NCI-H345 (cell line): ENCODE measurements around the gene POR.
A peak's percentile ranks its signal among the peaks of the same experiment; 100 is the strongest.

Experiments
- DNase-seq: peaks from one replicate; lab custom pipeline; 2025; lab: John Stamatoyannopoulos, UW

Gene POR

DNA sequence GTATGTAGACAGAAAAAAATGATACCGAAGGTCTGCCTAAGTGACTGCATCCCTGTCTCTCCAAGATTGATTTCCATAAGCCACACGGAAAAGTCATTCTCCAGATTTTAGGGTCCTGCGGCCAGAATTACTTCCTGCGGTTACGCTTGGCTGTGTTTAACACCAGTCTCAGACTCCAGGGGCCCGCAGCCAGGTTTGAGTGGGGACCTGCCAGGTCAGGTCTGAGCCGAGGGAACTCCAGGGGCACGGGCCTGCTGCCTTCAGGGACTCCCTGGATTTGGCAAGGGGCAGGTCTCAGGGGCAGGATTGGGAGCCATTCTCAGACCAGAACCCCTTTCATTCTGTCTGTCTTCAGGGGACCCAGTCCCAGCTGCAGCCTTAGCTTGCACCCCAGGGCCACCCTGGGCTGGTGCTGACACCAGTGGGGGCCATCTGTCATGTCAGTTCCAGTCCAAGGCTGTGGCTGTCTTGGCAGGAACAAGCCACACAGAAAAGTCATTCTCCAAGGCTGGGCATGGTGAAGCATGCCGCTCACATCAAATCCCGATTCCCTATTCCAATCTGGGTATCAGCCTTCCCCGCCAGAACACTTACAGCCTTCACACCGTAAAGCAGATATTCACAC, 40.5 kb downstream of the POR start:
- DNase-seq, result no peak

DNA sequence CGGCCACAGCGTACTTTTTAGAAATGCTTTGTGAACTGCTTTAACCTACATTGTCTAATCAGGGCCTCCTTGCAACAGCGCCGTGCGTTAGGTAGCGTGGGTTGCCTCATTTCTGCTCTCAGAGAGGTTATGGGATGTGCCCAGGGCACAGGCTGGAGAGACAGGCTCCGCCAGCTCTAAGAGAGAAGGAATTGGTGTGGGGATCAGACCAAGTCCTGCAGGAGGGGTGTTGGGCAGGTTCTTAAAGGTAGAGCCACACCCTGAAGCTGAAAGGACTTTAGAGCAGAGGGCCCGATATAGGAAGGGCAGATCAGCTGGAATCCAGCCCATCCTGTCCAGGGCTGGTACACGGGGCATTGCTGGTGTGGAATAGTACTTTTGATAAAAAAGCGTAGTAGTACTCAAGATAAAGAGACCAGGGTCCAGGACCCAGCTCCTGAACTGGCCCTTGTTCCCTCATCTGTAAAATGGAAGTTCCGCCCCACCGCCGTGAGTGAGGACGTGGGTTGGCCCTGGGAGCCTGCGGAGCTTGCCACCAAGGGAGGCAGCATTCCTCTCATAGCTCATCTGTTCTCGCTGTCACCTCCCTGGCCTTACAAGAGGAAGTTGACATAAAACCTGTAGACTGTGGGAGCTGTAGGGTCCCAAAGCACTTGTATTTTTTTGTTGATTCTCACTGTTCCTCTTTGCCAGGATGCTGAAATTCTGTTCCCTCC, 42.2 kb downstream of the POR start:
- DNase-seq, result no peak

DNA sequence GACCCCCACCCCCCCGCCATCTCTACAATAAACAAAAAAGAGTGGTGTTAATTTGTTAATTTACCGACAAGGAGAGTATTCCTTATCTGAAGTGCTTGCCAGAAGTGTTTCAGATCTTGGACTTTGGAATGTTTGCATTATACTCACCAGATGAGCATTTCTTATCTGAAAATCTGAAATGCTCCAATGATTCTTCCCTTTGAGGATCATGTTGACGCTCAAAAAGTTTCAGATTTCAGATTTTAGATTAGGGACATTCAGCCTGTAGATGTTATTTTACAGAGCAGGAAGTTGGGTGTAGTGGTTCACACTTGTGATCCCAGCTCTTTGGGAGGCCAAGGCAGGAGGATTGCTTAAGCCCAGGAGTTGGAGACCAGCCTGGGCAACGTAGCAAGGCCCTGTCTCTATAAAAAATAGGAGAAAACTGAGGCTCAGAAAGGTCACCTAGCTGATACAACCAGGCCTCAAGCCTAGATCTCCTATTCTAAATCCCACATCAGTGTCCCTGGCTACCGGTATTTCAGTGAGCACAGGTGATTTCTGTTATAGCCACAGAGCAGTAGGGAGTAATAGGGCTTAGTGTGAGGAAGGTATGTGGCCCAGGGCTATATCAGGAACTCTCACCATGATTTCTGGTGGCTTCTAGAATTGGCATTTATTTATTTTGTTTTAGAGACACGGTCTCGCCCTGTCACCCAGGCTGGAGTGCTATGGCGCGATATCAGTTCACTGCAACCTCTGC, 44.0 kb downstream of the POR start:
- DNase-seq, result no peak

DNA sequence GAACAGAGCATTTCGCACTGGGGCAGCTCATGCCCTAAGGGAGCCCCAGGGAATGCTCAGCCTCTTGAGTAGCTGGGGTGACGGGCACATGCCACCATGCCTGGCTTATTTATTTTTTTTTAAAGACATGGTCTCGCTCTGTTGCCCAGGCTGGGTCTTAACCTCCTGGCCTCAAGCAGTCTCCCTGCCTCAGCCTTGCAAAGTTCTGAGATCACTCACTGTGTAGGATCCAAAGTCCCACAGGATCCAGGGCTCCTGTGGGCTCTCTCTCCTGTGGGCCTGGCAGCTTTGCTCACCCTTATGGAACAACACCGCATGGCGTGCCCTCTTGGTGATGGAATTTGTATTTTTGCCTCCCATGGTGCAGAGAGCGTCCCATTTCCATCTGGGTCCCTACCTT, 45.4 kb downstream of the POR start:
- DNase-seq, result no peak

DNA sequence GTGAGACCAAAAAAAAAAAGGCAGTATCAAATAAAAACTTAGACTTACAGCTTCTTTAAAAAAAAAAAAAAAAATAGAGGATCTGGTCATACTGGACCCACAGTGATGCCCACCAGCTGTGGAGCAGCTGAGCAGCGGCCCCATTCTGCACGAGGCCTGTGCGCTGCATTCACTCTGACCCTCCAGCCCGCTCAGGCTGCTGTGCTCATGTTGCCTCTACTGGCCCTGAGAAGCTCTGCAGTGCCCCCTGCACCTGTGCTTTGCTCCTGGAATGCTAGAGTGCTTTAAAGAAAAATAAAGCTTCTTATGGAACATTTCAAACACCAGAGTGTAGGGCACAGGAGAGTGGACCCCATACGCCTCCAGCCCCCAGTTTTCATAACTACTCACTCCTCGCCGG, 46.3 kb downstream of the POR start:
- DNase-seq, result no peak

DNA sequence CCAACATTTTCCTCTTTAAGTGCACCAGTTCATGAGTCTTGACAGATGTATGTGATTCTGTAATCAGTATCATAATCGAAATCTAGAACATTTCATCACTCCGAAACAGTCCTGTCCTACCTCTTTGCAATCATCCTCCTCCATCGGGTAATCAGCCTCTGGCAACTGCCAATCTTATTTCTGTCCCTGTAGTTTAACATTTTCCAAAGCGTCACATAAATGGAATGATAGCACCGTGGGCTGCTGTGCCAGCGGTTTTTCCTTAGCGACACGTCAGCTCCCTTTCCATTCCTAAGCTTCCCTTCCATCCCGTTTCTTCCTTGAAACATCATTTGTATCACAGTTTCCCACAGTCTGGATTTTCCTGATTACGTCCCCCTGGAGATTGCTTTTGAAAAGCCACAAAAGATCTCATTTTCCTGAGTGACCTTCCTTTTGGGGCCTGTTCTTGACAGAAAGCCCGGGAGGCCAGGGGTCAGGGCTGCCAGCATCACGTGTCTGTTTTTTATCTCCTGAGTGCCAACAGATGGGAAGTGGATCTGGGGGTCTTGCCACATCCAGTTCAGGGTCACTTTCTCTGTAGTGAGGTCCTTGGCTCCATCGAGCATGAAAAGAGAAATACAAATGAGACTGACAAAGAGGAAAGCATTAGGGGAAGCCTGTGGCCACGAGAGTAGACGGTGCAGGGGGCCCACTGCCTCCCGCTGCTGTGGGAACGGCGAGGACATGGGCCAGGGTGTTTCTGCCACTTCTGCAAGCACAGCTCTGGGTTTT, 47.8 kb downstream of the POR start:
- no peak for DNase-seq

DNA sequence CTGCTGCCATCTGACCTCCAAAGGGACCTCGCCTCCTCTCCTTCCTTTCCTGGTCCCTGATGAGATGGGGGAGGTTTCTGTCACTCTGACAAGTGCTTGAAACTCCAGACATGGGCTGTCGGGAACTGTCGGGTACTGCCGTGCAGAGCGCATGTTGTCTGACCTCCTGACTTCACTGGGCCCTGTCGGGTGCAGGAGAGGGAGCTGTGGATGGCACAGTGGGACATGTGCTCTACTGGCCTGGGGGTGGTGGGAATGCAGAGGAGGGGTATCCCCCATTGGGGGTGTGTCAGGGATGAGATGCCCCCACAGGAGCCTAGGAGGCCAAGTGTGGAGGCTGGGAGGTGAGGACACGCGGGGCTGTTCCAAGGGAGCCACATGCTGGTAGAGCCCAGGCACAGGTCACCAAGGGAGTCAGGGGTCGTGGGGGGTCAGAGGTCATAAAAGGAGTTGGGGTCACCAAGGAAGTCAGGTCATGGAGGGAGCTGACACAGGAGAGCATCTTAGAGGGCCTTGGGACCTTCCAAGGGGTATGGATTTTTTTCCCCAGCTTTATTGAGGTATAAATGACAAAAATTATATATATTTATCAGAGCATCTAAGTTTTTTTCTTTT, 48.5 kb downstream of the POR start:
- no peak for DNase-seq

DNA sequence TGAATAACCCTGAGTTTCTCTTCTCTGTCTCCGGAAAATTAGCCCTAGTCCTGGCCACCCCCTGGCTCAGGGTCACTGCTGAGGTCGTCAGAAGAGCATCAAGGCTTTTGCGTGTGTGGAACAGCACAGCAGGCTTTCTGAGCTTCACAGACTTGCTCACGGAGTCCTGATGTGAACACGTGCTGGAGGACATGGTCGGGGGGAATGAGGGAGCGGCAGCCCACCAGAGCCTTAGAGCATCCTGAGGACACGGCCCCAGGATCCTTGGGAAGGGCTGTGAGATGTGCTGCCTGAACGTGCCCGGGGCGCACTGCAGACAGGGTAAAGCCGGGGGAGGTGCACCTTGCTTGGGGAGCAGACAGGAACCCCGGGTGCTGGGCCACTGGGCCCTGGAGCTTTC, 50.7 kb downstream of the POR start:
- no peak for DNase-seq

DNA sequence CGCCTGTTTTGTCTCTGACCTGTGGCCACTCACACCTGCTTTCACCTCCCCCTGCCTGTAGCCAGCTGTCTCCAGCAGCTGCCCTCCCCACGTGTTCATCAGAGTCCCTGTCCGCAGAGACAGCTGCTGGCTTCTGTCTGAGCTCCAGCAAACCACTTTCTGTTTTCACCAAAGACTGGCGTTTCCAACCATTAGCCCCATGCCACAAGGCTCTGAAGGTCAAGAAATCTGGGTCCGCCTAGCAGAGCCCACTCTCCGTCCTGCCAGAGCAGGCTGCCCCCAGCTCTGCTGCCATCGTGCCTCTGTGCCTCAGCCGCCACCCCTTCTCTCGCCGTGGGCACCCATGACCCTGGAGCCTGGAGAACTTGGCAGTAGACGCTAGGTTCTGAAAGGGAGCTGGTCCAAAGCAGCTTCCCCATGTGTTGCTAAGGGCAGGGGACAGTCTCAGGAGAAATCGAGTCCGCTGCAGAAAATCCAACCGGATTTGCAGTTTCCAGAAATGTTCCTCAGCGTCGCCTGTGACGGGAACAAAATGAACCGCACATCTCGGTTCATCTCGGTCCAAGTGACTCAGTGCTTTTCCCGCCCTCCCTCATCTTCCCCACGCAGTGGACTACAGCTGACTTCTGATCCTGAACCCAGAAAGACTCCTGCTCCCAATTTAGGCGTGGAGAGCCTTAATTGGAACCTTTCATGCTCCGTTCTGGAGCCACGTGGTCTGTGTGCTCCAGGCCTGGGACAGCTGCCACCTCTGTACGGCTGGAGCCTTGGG, 51.4 kb downstream of the POR start:
- DNase-seq, result peak; percentile 48

DNA sequence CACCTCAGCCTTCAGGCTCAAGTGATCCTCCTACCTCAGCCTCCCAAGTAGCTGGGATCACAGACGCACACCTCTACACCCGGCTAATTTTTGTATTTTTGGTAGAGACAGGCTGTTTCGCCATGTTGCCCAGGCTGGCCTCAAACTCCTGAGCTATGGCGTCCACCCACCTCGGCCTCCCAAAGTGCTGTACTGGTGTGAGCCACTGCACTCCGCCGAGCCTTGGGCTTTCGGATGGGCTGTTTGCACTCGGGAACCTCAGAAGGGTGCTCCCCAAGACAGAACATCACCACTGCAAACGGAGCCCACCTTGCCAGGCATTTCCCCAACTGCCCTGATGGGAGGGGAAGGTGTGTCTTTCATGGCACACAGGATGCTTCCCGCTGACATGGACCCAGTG, 52.1 kb downstream of the POR start:
- DNase-seq, result no peak

DNA sequence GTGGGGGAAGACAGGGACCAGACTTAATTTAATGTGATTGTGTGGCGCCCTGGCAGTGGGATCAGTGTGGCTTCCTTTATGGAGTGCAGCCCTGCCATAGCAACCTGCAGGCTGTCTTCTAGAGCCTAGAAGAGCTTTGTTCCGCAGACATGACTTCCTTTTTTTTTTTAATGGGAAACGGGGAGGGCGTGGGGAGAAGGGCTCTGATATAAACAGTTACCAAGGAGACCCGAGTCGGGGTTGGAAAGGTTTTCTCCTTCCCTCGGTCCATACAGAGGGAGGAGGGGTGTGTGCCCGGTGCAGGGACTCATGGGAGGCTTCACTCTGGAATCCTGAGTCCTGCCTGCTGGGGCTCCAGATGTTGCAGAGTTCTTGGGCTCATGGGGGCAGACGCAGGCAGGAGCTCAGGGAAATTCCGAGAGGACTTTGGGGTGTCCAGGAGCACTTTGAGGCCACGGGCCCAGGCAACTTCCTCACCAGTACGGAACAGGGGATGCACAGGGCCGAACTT, 52.6 kb downstream of the POR start:
- no peak for DNase-seq

DNA sequence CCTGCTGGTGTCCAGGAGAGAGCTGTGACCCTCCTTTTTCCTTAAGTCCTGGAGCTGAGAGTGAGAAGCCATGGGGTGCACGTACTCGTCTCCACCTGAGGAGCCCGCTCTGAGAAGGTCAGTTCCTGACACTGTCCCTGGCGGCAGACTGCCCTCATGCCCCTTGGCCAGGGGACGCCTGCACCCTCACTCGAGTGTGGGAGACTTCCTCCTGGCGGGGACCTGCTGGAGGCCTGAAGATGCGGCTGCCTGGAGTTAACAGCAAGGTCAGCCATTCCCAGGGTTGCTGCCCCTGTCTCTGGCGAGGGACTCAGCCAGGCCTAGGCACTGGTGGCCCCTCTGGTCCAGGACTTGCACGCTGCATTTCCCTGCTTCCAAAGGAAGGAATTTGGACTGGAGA, 53.1 kb downstream of the POR start:
- DNase-seq, result no peak

DNA sequence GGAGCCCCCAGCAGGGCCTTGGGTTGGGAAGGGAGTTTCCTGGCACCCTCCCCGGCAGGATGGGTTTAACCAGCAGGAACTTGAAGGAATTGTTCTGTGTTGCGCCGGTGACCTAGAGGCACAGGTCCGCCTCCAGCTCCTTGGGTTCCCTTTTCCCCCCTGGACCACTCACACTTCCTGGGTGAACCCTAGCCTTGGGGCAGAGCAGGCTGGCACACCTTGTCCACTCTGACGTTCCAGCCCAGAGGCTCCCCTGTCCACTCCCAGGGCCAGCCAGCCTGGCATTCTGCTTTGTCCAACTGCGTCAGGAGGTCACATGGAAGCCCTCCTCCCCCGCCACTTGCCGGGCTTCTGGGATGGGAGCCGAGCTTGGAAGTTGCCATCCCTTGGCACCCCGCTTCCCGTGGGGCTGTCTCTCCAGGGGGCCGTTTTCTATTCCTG, 53.6 kb downstream of the POR start:
- no peak for DNase-seq

DNA sequence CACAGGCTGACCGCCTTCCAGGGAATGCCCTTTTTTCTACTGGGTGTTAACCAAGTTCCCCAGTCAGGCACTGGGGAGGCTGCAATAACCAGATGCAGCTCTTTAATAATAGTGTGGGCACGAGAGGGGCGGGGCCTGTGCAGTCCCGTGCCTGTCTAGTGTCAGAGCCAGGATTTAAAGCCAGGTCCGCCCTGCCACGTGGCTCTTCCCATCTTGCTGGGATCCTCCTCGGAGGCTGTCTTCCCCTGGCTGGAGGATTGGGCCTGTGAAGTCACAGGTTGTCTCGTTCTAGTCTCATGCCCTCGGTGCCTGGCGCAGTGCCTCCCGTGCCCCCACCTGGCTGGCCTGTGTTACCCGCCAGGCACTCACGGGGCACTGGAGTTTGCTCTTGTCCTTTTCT, 54.2 kb downstream of the POR start:
- DNase-seq, result no peak

DNA sequence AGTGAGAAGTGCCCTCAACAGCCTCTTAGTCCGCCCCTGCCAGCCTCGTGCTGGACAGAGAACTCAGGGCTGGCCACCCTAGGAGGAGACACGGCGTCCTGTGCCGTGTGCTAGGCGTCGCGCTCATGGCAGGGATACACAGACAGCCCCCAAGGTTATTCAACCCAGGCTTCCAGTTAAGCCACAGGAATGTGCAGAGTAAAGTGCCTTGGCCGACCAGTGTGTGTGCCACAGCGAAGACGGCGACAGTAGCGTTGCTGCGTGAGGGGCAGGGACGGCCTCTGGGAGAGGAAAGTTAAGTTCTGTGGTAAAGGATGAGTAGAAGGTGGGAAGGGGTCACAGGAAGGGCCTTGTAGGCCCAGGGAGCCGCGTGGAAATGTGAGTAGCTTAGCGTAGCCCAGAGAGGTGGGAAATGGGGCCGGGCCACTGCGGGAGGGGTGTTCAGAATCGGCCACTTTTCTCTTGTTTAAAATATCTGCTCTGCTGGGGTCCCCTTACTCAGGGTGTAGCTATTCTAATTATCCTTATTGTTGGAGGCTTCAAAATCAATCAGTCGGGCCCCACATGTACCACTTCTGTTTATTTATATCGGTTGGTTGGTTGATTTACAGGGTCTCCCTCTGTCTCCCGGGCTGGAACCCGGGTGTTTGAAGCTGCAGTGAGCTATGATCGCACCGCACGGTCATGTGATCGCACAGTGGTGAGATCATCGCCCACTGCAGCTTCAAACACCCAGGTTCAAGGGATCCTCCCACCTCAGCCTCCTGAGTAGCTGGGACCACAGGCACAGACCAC, 54.9 kb downstream of the POR start:
- no peak for DNase-seq

DNA sequence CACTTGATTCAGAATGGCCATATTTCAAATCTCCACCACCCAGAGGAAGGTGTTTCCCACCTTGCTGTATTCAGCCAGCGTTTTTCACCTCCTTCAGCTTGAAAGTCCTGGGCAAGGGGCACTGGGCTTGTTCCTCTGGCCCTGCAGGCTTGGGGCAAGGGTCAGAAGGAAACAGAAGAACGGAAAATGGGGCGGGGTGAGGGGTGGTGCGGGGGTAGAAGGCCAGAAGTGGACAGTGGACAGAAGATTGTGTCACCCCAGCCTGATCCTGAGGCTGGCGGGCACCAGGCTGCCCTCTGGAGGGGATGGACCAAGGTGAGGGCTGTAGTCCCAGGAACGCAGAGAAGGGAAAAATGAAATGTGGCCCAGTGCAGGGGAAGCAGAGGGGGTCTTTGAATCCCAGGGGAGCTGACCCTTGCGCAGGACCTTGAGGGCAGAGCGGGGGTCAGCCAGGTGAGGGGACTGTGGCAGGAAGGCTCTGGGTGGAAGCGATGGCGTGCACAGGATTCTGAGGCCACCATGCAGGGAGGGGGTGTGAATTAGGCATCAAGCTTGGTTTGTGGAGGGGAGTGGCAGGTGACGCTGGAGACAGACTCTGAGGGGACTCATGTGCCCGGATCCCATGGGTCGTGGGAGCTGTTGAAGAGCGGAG, 56.5 kb downstream of the POR start:
- DNase-seq, result no peak

DNA sequence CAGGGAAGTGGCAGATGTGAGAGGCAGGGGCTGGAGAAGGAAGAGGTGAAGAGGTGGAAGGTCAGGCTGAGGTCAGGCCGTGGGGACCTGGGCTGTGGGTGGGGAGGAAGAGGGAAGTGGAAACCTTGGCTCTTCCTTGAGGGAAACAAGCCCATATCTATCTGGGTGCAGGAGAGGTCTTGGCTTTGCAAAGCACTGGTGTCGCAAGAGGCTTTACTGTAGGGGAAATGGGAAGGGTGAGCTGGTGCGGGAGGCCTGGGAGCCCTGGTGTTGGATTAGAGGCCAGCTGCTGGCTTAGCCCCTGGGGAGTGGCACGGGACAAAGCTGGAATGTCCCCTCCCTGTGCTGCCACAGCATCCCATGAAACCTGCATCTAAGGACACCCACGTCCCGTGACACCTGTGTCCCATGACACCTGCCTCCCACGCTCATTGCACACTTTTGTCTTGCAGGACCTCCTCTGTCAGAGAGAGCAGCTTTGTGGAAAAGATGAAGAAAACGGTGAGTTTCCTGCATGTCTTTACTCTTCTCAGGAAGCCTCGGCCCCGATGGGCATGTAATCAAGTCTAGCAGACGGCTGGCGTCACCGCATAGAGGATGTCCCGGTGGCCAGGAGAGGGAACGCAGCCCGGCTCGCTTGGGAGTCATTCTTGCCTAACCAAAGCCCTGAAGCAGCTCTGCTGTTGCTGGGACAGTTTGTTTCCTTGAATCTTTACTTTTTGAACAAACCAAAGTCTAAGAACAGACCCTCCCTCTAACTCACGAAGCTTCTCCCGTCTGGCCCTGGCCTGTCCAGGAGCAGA, 57.2 kb downstream of the POR start:
- no peak for DNase-seq

DNA sequence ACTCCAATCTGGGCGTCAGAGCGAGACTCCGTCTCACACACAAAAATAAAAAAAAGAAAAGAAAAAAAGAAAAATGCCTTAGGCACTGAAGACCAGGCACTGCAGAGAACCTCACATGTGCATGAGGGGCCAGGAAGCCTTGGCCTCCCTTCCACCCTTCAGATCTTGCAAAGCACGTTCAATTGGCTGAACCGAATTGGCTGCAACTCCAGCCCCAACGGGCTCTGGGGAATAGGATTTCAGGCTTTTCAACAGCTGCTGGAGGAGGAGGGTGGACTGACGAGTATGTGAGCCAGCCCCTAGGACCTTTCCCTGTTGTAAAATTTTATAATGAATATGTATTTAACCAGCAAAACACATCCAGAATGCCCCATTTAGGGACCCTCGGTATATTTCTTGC, 62.8 kb downstream of the POR start:
- DNase-seq, result no peak
